Measurements from ENCODE around the gene IPO9. TPM values are rescaled to one million over a fixed set of nuclear protein-coding genes. Genes with fewer than 3 reads are reported as not detected.
"Not testable (repeated sequence)": the region's sequence is repeated elsewhere in the genome, so short reads cannot be mapped to it uniquely, and the experiment has no call there.

Gene IPO9
- total RNA-seq, 1 experiment from 2014 or later: 76.2 TPM

GRCh38 chr1:201851949-201852348, 23.0 kb downstream of the IPO9 start:
- ChIA-PET POLR2A (ENCODE audit: unreplicated experiment) (no interaction called here), CTCF (no interaction called here)
- H3K27me3 ChIP-seq (ENCODE audit: insufficient read depth, low read depth): no peaks in the 10 kb centered on the region
- H3K4me2 ChIP-seq: no peak overlapping the region
- H3K9me3 ChIP-seq (ENCODE audit: insufficient read depth, low read depth): no peaks in the 10 kb centered on the region
- H3F3A ChIP-seq (ENCODE audit: insufficient read depth, low read depth): peaks cover 46% of the 10 kb centered on the region
- no peak overlapping the region for H2AFZ ChIP-seq
- H3K4me1 ChIP-seq (replicated peaks; ENCODE audit: insufficient read depth): peaks cover 40% of the 10 kb centered on the region
- DNase-seq: no peak
- TF ChIP-seq EZH2 (IDR thresholded peaks at IDR 0.05; ENCODE audit: low read depth): no peak
- TF ChIP-seq, protein P1, sequence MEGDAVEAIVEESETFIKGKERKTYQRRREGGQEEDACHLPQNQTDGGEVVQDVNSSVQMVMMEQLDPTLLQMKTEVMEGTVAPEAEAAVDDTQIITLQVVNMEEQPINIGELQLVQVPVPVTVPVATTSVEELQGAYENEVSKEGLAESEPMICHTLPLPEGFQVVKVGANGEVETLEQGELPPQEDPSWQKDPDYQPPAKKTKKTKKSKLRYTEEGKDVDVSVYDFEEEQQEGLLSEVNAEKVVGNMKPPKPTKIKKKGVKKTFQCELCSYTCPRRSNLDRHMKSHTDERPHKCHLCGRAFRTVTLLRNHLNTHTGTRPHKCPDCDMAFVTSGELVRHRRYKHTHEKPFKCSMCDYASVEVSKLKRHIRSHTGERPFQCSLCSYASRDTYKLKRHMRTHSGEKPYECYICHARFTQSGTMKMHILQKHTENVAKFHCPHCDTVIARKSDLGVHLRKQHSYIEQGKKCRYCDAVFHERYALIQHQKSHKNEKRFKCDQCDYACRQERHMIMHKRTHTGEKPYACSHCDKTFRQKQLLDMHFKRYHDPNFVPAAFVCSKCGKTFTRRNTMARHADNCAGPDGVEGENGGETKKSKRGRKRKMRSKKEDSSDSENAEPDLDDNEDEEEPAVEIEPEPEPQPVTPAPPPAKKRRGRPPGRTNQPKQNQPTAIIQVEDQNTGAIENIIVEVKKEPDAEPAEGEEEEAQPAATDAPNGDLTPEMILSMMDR (conservative IDR thresholded peaks at IDR 0.05): no peak
- intact Hi-C loops (cut with micrococcal nuclease; ENCODE audit: unreplicated experiment): no loop called here
- no peak overlapping the region for H3K4me3 ChIP-seq
- no peak overlapping the region for H3K27ac ChIP-seq
- BruUV-seq (replicated peaks): no TSS peak
- peaks cover 23% of the 10 kb centered on the region for H3K79me2 ChIP-seq (ENCODE audit: low read depth)
- H3K9me2 ChIP-seq (ENCODE audit: insufficient read depth): no peaks in the 10 kb centered on the region
- peaks cover 4% of the 10 kb centered on the region; the same call in 1 of the 2 replicates for H4K20me1 ChIP-seq (ENCODE audit: insufficient read depth)
- H3K36me3 ChIP-seq (ENCODE audit: low read depth): peaks cover 67% of the 10 kb centered on the region

DNA sequence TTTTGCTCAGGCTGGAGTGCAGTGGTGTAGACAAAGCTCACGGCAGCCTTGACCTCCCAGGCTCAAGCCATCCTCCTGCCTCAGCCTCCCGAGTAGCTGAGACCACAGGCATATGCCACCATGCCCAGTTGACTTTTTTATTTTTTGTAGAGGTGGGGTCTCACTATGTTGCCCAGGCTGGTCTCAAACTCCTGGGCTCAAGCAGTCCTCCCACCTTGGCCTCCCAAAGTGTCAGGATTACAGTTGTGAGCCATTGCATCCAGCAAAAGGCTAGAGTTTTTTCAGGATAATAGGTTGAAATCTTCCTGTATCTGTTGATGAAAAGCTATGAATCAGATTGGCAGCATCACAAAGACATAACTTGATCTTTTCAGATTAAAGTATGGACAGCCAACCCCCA, 27.8 kb downstream of the IPO9 start:
- H2AFZ ChIP-seq; BruUV-seq (replicated peaks); H3K79me2 ChIP-seq (ENCODE audit: low read depth); H3K27ac ChIP-seq; H3K4me1 ChIP-seq (replicated peaks; ENCODE audit: insufficient read depth); H3K9me2 ChIP-seq (ENCODE audit: insufficient read depth); intact Hi-C loops (cut with micrococcal nuclease; ENCODE audit: unreplicated experiment); H3K9me3 ChIP-seq (ENCODE audit: insufficient read depth, low read depth); H3K4me3 ChIP-seq; DNase-seq; H3K27me3 ChIP-seq (ENCODE audit: insufficient read depth, low read depth); H3K4me2 ChIP-seq; H4K20me1 ChIP-seq (ENCODE audit: insufficient read depth); POLR2A ChIA-PET (ENCODE audit: unreplicated experiment): not testable (repeated sequence)
- Histone ChIP-seq H3F3A (ENCODE audit: insufficient read depth, low read depth) (peaks cover 25% of the 10 kb centered on the region; the same call in 1 of the 2 replicates), H3K36me3 (ENCODE audit: low read depth) (peaks cover 80% of the 10 kb centered on the region)
- CTCF ChIA-PET: interaction anchor here (0.6 kb wide), 1 partner anchor 1067 kb away, joined by 4 read pairs; no protein-coding TSS in a partner anchor

- Histone ChIP-seq H3K4me1 (replicated peaks; ENCODE audit: insufficient read depth) (0 out of 2 replicates have a peak, but pooled peaks cover 6% of the 10 kb centered on the region), H4K20me1 (ENCODE audit: insufficient read depth) (no peaks in the 10 kb centered on the region), H3K27me3 (ENCODE audit: insufficient read depth, low read depth) (no peaks in the 10 kb centered on the region), H3F3A (ENCODE audit: insufficient read depth, low read depth) (peaks cover 42% of the 10 kb centered on the region), H3K79me2 (ENCODE audit: low read depth) (0 out of 2 replicates have a peak, but pooled peaks cover 4% of the 10 kb centered on the region), H3K27ac (no peak overlapping the region), H3K4me2 (no peak overlapping the region), H3K36me3 (ENCODE audit: low read depth) (peaks cover 63% of the 10 kb centered on the region), H3K9me2 (ENCODE audit: insufficient read depth) (no peaks in the 10 kb centered on the region), H3K9me3 (ENCODE audit: insufficient read depth, low read depth) (no peaks in the 10 kb centered on the region), H3K4me3 (no peak overlapping the region), H2AFZ (no peak overlapping the region)
- peak; percentile 48 to 68 for DNase-seq
- ChIA-PET POLR2A (ENCODE audit: unreplicated experiment) (no interaction called here), CTCF (no interaction called here)
- no TSS peak for BruUV-seq (replicated peaks)
- intact Hi-C loops (cut with micrococcal nuclease; ENCODE audit: unreplicated experiment): no loop called here
- no peak for TF ChIP-seq EZH2 (IDR thresholded peaks at IDR 0.05; ENCODE audit: low read depth)
- TF ChIP-seq, protein P1 (conservative IDR thresholded peaks at IDR 0.05): no peak
These were observed 30.5 kb downstream of the IPO9 start for GRCh38 chr1:201859424-201859823.

GRCh38 chr1:201861448-201861847, 32.5 kb downstream of the IPO9 start:
- Histone ChIP-seq H3K79me2 (ENCODE audit: low read depth) (0 out of 2 replicates have a peak, but pooled peaks cover 4% of the 10 kb centered on the region), H3K27ac (no peak overlapping the region), H3K9me3 (ENCODE audit: insufficient read depth, low read depth) (no peaks in the 10 kb centered on the region), H3K4me2 (no peak overlapping the region), H3K27me3 (ENCODE audit: insufficient read depth, low read depth) (no peaks in the 10 kb centered on the region), H3K9me2 (ENCODE audit: insufficient read depth) (no peaks in the 10 kb centered on the region), H3K36me3 (ENCODE audit: low read depth) (peaks cover 56% of the 10 kb centered on the region), H4K20me1 (ENCODE audit: insufficient read depth) (no peaks in the 10 kb centered on the region), H3F3A (ENCODE audit: insufficient read depth, low read depth) (peaks cover 42% of the 10 kb centered on the region), H3K4me1 (replicated peaks; ENCODE audit: insufficient read depth) (0 out of 2 replicates have a peak, but pooled peaks cover 6% of the 10 kb centered on the region), H3K4me3 (no peak overlapping the region), H2AFZ (no peak overlapping the region)
- intact Hi-C loops (cut with micrococcal nuclease; ENCODE audit: unreplicated experiment): no loop called here
- POLR2A ChIA-PET (ENCODE audit: unreplicated experiment): interaction anchor here (0.7 kb wide), 1 partner anchor 19 kb away, joined by 4 read pairs; no protein-coding TSS in a partner anchor
- no peak for DNase-seq
- CTCF ChIA-PET: no interaction called here
- BruUV-seq (replicated peaks): no TSS peak
- TF ChIP-seq EZH2 (IDR thresholded peaks at IDR 0.05; ENCODE audit: low read depth): no peak
- TF ChIP-seq, protein P1 (conservative IDR thresholded peaks at IDR 0.05): no peak
